T-helper 2 cell treated with Interferon-gamma antibody and Interleukin-4, amounts not matched to agents 5 μg/mL and 100 μg/mL, for 36 hours (primary cell): ENCODE results near the gene HOXA6.

Experiments used
- DNase-seq: peaks from one replicate; pipeline ENCODE4 v3.0.0; 2021; ENCODE audit warnings: low spot score
- H3K27ac Mint-ChIP-seq: one replicate; pipeline ENCODE4 v1.8.0; 2021; ENCODE audit warnings: mild to moderate bottlenecking, mixed read lengths
- H3K27me3 Mint-ChIP-seq: one replicate; pipeline ENCODE4 v1.8.0; 2021; ENCODE audit warnings: low read depth, mixed read lengths
- H3K36me3 Mint-ChIP-seq: one replicate; pipeline ENCODE4 v1.8.0; 2021; ENCODE audit warnings: low read depth, mixed read lengths
- H3K4me1 Mint-ChIP-seq: one replicate; pipeline ENCODE4 v1.8.0; 2021; ENCODE audit warnings: low read depth, mixed read lengths
- H3K4me3 Mint-ChIP-seq: one replicate; pipeline ENCODE4 v1.8.0; 2022; ENCODE audit warnings: mild to moderate bottlenecking, moderate library complexity, mixed read lengths
- H3K9me3 Mint-ChIP-seq: one replicate; pipeline ENCODE4 v1.8.0; 2021; ENCODE audit warnings: mixed read lengths

HOXA6 gene

GRCh38 chr7:27109466-27110185 lies 37.9 kb downstream of the HOXA6 start:
- no peaks in the 10 kb centered on the region for H3K4me1 Mint-ChIP-seq
- H3K4me3 Mint-ChIP-seq = no peak overlapping the region
- no peaks in the 10 kb centered on the region for H3K36me3 Mint-ChIP-seq
- no peaks in the 10 kb centered on the region for H3K9me3 Mint-ChIP-seq
- no peak overlapping the region for H3K27ac Mint-ChIP-seq
- no peak for DNase-seq
- H3K27me3 Mint-ChIP-seq = peaks cover 15% of the 10 kb centered on the region

- Mint-ChIP-seq H3K4me1 (no peaks in the 10 kb centered on the region), H3K27ac (no peak overlapping the region), H3K36me3 (no peaks in the 10 kb centered on the region), H3K27me3 (peaks cover 26% of the 10 kb centered on the region), H3K4me3 (no peak overlapping the region), H3K9me3 (no peaks in the 10 kb centered on the region)
- no peak for DNase-seq
These were observed 39.0 kb downstream of the HOXA6 start for GRCh38 chr7:27108390-27109127.

DNA sequence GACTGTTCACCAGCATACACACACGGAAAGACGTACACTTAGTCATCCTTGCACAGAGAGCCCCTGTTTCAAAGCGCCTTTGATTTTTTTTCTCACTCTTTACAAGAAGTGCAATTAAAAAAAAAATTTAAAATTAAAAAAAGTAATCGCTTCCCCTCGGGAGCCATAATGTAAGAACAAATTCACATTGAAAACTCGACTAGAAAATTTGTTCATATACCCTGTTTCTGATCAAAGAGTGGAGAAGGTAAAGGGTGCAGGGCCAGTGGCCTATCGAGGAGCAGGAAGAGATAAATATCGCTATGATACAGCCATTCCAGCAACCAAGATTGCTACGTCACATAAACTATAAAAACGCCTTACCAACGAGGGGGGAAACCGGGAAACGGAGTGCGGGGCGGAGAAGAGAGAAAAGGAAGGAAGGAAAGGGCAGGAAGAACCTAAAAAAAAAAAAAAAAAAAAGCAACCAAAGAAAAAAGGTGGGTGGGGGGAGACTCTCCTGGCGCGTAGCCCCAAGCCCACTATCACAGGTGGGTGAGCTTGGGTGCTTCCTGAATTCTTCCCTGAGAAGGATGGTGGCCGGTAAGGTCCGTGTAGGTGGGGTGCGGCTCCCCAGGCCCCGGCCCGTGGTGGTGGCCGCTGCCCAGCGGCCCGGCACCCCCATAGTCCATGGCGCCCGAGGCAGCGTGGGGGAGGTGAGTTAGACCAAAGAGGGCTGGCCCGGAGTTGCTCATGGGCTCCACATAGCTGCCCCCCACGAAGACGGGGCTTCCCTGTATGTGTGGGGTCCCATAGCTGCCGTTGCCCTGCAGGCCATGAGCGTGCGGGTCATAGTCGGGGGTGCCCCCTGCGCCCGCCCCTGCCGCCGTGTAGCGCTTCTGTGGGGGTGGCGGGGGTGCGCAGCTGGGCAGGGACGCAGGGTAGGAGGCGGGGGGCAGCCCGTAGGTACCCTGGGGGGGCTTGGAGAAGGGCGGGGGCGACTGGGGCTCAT lies 39.9 kb downstream of the HOXA6 start:
- Mint-ChIP-seq H3K9me3 (no peaks in the 10 kb centered on the region), H3K27ac (no peak overlapping the region), H3K36me3 (no peaks in the 10 kb centered on the region), H3K27me3 (peaks cover 34% of the 10 kb centered on the region), H3K4me1 (peaks cover 2% of the 10 kb centered on the region), H3K4me3 (no peak overlapping the region)
- no peak for DNase-seq

GRCh38 chr7:27106901-27107240 lies 40.7 kb downstream of the HOXA6 start:
- Mint-ChIP-seq H3K27ac (no peak overlapping the region), H3K4me1 (peaks cover 4% of the 10 kb centered on the region), H3K27me3 (peaks cover 41% of the 10 kb centered on the region), H3K36me3 (no peaks in the 10 kb centered on the region), H3K9me3 (no peaks in the 10 kb centered on the region), H3K4me3 (no peak overlapping the region)
- DNase-seq = no peak

GRCh38 chr7:27106181-27106900 lies 41.2 kb downstream of the HOXA6 start:
- H3K27me3 Mint-ChIP-seq = peaks cover 46% of the 10 kb centered on the region
- no peaks in the 10 kb centered on the region for H3K36me3 Mint-ChIP-seq
- H3K9me3 Mint-ChIP-seq = no peaks in the 10 kb centered on the region
- H3K4me1 Mint-ChIP-seq = peaks cover 4% of the 10 kb centered on the region
- DNase-seq = no peak
- H3K27ac Mint-ChIP-seq = no peak overlapping the region
- H3K4me3 Mint-ChIP-seq = no peak overlapping the region

GRCh38 chr7:27105301-27106031 lies 42.1 kb downstream of the HOXA6 start:
- H3K27ac Mint-ChIP-seq = no peak overlapping the region
- DNase-seq = no peak
- H3K9me3 Mint-ChIP-seq = no peaks in the 10 kb centered on the region
- H3K4me1 Mint-ChIP-seq = peaks cover 4% of the 10 kb centered on the region
- H3K27me3 Mint-ChIP-seq = peaks cover 55% of the 10 kb centered on the region
- H3K36me3 Mint-ChIP-seq = no peaks in the 10 kb centered on the region
- H3K4me3 Mint-ChIP-seq = no peak overlapping the region

- Mint-ChIP-seq H3K4me1 (peaks cover 4% of the 10 kb centered on the region), H3K27ac (no peak overlapping the region), H3K36me3 (peaks cover 1% of the 10 kb centered on the region), H3K4me3 (no peak overlapping the region), H3K27me3 (peaks cover 65% of the 10 kb centered on the region), H3K9me3 (no peaks in the 10 kb centered on the region)
- no peak for DNase-seq
These were observed 43.1 kb downstream of the HOXA6 start for GRCh38 chr7:27104341-27105058.

GRCh38 chr7:27103489-27104226 lies 43.9 kb downstream of the HOXA6 start:
- Mint-ChIP-seq H3K4me3 (no peak overlapping the region), H3K27ac (no peak overlapping the region), H3K9me3 (no peaks in the 10 kb centered on the region), H3K36me3 (peaks cover 3% of the 10 kb centered on the region), H3K4me1 (peaks cover 4% of the 10 kb centered on the region), H3K27me3 (peaks cover 73% of the 10 kb centered on the region)
- no peak for DNase-seq

GRCh38 chr7:27102581-27103442 lies 44.8 kb downstream of the HOXA6 start, which contains the start of gene HOXA2:
HOXA2 (minus strand) TSS chr7:27102683; CDS start chr7:27102500, 183 bp downstream.
- Mint-ChIP-seq H3K4me1 (peaks cover 4% of the 10 kb centered on the region), H3K9me3 (no peaks in the 10 kb centered on the region), H3K36me3 (peaks cover 3% of the 10 kb centered on the region), H3K27me3 (peaks cover 82% of the 10 kb centered on the region), H3K4me3 (no peak within 1 kb of the TSS), H3K27ac (no peak within 1 kb of the TSS)
- no peak for DNase-seq

GRCh38 chr7:27101957-27102580 lies 45.5 kb downstream of the HOXA6 start:
- peaks cover 89% of the 10 kb centered on the region for H3K27me3 Mint-ChIP-seq
- DNase-seq = no peak
- H3K4me3 Mint-ChIP-seq = no peak overlapping the region
- H3K27ac Mint-ChIP-seq = no peak overlapping the region
- H3K36me3 Mint-ChIP-seq = peaks cover 3% of the 10 kb centered on the region
- H3K9me3 Mint-ChIP-seq = no peaks in the 10 kb centered on the region
- peaks cover 7% of the 10 kb centered on the region for H3K4me1 Mint-ChIP-seq
